GM06990 (cell line): ENCODE measurements around the gene IL1R1.
"Not testable (repeated sequence)": the region's sequence is repeated elsewhere in the genome, so short reads cannot be mapped to it uniquely, and the experiment has no call there.

Source experiments
- DNase-seq: peaks from one replicate; pipeline ENCODE4 v3.0.0-alpha.2; 2011; ENCODE audit not compliant: insufficient read length; ENCODE audit errors: extremely low read depth
- H3K27me3 ChIP-seq: replicated peaks from 2 replicates; pipeline ENCODE4 v1.6.0; 2011; ENCODE audit warnings: low read length; ENCODE audit not compliant: control insufficient read depth, insufficient read depth
- H3K36me3 ChIP-seq: 2 replicates; pipeline ENCODE4 v1.5.1; 2011; ENCODE audit warnings: low read length; ENCODE audit not compliant: control insufficient read depth, insufficient read depth
- H3K4me3 ChIP-seq: replicated peaks from 2 replicates; pipeline ENCODE4 v1.5.1; 2011; ENCODE audit warnings: low read depth, mild to moderate bottlenecking, control low read depth, low read length
- TF ChIP-seq, protein P1 (sequence below): IDR thresholded peaks from 2 replicates; pipeline ENCODE4 v1.5.1; 2011; ENCODE audit warnings: low read length, control low read depth, mild to moderate bottlenecking, inconsistent platforms; ENCODE audit not compliant: insufficient read depth, poor library complexity, severe bottlenecking

The IL1R1 gene

DNA sequence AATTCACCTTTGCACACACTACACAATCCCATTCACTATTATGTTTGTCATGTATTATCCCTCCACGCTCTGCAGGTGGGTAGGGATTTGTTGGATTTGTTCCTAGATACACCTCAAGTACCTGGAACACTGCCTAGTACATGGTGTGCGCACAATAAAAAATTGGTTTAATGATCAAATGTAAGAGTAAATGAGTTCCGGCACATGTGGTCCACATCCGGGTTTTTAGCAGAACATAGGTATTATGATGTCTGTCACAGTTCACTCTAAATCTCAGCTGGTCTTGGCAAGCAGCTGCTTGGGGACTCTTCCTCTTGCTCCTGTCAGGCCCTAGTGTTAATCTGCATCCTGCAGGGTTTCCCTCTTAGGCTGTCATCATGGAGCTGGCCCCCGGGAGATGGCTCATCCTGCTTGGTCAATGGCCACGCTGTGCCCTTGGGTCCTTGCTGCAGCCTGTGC, 21.8 kb upstream of the IL1R1 start:
- H3K36me3 ChIP-seq, result no peaks in the 10 kb centered on the region
- DNase-seq, result no peak
- H3K4me3 ChIP-seq, result no peak overlapping the region
- H3K27me3 ChIP-seq, result no peaks in the 10 kb centered on the region
- TF ChIP-seq, protein P1, sequence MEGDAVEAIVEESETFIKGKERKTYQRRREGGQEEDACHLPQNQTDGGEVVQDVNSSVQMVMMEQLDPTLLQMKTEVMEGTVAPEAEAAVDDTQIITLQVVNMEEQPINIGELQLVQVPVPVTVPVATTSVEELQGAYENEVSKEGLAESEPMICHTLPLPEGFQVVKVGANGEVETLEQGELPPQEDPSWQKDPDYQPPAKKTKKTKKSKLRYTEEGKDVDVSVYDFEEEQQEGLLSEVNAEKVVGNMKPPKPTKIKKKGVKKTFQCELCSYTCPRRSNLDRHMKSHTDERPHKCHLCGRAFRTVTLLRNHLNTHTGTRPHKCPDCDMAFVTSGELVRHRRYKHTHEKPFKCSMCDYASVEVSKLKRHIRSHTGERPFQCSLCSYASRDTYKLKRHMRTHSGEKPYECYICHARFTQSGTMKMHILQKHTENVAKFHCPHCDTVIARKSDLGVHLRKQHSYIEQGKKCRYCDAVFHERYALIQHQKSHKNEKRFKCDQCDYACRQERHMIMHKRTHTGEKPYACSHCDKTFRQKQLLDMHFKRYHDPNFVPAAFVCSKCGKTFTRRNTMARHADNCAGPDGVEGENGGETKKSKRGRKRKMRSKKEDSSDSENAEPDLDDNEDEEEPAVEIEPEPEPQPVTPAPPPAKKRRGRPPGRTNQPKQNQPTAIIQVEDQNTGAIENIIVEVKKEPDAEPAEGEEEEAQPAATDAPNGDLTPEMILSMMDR, result no peak

DNA sequence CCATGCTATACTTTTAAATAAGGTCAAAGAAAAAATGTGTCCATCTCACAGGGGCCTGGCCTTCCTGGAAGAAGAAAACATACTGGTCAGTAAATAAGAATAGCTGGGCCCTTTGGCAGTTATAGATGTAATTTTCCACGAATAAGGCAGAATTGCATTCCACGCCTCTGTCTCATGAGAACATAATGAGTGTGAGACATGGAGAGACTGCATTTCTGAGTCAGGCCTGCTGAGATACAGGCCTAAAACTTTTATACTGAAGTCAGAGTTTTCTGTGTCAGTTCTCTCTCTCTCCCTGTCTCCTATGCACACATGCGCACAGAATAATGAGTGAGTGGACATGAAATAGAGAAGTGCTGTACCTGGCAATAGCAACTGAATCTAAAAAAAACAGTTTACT, 20.4 kb upstream of the IL1R1 start:
- no peaks in the 10 kb centered on the region for H3K27me3 ChIP-seq
- H3K36me3 ChIP-seq, result no peaks in the 10 kb centered on the region
- no peak overlapping the region for H3K4me3 ChIP-seq
- no peak for DNase-seq
- TF ChIP-seq, protein P1, result no peak

DNA sequence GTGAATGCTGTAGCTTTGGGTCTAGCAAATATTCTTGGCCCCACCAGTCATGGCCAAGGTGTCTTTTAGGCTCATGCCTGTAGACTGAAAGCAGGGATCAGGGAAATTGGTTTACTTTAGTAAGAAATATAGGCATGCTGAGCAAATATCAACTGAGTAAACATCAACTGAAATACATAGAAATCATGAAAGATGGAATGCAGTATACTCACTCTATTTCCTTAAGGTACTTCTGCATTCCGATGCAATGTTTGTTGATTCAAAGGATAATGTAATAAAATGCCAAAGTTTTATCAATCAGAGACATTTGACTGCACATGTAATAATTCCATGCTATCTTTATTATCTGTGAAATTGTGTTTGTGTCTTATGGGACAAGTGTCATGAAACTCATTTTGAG, 19.6 kb upstream of the IL1R1 start:
- no peak for DNase-seq
- H3K36me3 ChIP-seq, result no peaks in the 10 kb centered on the region
- no peak overlapping the region for H3K4me3 ChIP-seq
- TF ChIP-seq, protein P1, result no peak
- no peaks in the 10 kb centered on the region for H3K27me3 ChIP-seq

DNA sequence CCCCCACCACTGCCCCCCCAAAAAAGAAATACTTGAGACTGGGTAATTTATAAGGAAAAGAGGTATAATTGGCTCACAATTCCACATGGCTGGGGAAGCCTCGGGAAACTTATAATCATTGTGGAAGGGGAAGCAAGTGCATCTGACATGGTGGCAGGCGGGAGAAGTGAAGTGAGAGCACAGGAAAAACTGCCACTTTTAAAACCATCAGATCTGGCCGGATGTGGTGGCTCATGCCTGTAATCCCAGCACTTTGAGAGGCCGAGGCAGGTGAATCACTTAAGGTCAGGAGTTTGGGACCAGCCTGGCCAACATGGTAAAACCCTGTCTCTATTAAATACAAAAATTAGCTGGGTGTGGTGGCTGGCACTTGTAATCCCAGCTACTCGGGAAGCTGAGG, 18.1 kb upstream of the IL1R1 start:
- not testable (repeated sequence) for DNase-seq, H3K4me3 ChIP-seq, H3K36me3 ChIP-seq, H3K27me3 ChIP-seq

DNA sequence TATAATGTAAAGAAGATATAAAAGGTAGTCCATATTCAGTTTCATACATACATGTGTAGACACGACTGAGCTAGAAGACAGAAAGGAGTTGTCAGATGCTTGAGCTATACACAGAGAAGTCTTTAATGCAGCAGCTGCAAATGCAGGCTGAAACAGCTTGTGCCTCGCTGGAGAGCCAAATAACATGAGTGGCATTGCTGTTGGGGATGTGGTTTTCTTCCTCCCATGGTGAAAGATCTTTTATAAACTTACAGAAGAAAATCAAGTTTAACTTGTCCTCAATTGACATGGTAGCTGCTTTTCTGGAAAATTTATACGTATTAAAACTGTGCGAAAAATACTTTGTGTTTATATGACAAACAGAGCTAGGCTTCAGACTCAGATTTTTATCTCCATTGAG, 16.4 kb upstream of the IL1R1 start:
- TF ChIP-seq, protein P1, result no peak
- Histone ChIP-seq H3K4me3 (no peak overlapping the region), H3K27me3 (no peaks in the 10 kb centered on the region), H3K36me3 (no peaks in the 10 kb centered on the region)
- no peak for DNase-seq

DNA sequence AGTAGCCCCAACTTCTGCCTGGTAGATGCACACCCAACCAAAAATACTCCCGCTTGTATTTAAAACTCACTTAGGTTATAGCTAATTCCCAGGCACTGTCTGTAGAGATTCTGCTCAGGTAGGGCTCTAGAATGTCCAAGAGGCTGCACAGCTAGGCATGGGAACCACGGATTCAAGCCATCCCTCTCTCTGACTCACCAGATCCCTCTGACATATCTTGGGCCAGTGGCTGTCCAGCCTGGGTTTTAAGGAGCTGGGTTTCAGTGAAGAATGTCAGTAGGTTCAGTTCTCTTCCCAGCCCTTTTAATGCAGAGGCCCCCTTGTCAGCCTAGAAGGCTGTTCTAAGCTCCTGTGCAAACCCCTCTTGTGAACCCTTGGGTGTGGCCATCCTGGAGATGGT, 15.9 kb upstream of the IL1R1 start:
- DNase-seq, result no peak
- H3K36me3 ChIP-seq, result no peaks in the 10 kb centered on the region
- no peak overlapping the region for H3K4me3 ChIP-seq
- no peaks in the 10 kb centered on the region for H3K27me3 ChIP-seq
- TF ChIP-seq, protein P1, result no peak
